Measurements from ENCODE around the gene ASB8.

DNA sequence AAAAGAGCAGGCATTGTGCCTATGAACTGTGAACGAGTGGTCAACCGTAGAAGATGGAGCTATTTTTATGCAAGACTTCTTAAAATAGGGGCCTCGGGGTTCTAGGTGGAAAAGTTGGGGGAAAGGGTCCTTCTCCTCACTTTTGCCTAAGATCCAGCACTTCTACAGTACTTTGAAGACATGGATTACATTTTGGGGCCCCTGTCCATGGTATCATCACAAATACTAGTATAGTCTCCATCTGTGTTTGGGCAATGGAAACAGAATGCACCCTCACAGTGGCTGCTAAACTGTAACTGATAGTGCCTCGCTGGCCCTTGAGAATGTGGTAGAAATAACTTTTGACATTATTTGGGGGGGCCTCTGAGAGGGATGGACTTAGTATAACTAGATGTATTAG, 20.7 kb upstream of the ASB8 start:
- TF ChIP-seq CTCF (conservative IDR thresholded peaks at IDR 0.05; ENCODE audit: low read depth, low read length), result no peak
- TF ChIP-seq RFX5 (IDR thresholded peaks at IDR 0.05; ENCODE audit: low read depth, low read length), result no peak
- TF ChIP-seq POLR2A (IDR thresholded peaks at IDR 0.05; ENCODE audit: low read depth, low read length), result no peak
- no peak for TF ChIP-seq RAD21 (IDR thresholded peaks at IDR 0.05; ENCODE audit: low read length)

Data from IMR-90 (cell line).